ENCODE measurements around the gene FBLN2. TPM values are rescaled to one million over a fixed set of nuclear protein-coding genes. Genes with fewer than 3 reads are reported as not detected.
A peak's percentile ranks its signal among the peaks of the same experiment; 100 is the strongest.

FBLN2 gene
- total RNA-seq, 1 donor from 2014 or later = 94.3 TPM

DNA sequence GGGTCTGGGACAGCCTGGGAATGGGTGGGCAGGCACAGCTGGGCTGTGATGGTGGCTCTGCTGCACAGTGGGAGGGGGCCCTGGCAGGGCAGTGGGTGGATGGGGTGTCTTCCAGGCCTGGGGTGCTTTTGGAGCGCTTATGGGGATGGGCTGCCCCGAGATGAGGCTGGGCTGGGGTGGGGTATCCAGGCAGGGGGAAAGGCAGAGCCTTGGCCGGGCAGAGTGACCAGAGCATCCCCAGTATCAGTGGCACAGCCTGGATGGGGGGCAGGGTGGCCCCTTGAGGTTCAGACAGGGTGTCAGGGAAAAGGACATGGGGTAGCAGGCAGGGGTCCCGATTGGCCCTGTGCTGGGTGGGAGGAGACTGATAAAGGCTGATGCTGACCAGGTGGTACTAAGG is 42.2 kb upstream of the FBLN2 start:
- Histone ChIP-seq H3K27me3 (no peaks in the 10 kb centered on the region), H3K4me3 (no peak overlapping the region), H3K36me3 (no peaks in the 10 kb centered on the region), H3K4me1 (peaks cover 31% of the 10 kb centered on the region), H3K9me3 (no peaks in the 10 kb centered on the region), H3K27ac (peak overlapping the region; percentile 75)
- TF ChIP-seq, protein P1, sequence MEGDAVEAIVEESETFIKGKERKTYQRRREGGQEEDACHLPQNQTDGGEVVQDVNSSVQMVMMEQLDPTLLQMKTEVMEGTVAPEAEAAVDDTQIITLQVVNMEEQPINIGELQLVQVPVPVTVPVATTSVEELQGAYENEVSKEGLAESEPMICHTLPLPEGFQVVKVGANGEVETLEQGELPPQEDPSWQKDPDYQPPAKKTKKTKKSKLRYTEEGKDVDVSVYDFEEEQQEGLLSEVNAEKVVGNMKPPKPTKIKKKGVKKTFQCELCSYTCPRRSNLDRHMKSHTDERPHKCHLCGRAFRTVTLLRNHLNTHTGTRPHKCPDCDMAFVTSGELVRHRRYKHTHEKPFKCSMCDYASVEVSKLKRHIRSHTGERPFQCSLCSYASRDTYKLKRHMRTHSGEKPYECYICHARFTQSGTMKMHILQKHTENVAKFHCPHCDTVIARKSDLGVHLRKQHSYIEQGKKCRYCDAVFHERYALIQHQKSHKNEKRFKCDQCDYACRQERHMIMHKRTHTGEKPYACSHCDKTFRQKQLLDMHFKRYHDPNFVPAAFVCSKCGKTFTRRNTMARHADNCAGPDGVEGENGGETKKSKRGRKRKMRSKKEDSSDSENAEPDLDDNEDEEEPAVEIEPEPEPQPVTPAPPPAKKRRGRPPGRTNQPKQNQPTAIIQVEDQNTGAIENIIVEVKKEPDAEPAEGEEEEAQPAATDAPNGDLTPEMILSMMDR (IDR thresholded peaks at IDR 0.05) = no peak
- TF ChIP-seq POLR2AphosphoS5 (IDR thresholded peaks at IDR 0.05; ENCODE audit: insufficient read depth in 1 of 2, low read depth in 1 of 2) = no peak
- no peak for TF ChIP-seq POLR2A (IDR thresholded peaks at IDR 0.05)
- intact Hi-C loops (cut with DNase I) = no loop called here
- DNase-seq (ENCODE audit: extremely low spot score in 2 of 2) = no peak

DNA sequence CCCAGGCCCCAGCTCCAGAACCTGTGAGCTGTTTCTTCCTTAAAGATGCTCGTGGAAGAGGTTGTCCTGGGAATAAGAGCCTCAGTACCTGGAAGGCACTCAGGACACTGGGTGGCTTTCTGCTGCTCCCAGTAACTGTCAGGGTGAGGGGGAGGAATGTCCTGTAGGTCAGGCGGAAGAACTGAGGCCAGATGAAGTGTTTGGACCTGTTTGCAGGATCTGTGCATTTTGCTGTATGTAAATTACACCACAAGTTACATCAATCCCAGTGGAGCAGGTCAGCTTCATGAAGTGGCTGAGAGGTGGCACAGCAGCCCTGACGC is 41.7 kb upstream of the FBLN2 start:
- H3K4me1 ChIP-seq = peaks cover 32% of the 10 kb centered on the region
- intact Hi-C loops (cut with DNase I) = no loop called here
- no peaks in the 10 kb centered on the region for H3K36me3 ChIP-seq
- no peak overlapping the region for H3K4me3 ChIP-seq
- no peak for DNase-seq (ENCODE audit: extremely low spot score in 2 of 2)
- no peaks in the 10 kb centered on the region for H3K27me3 ChIP-seq
- TF ChIP-seq, protein P1 (IDR thresholded peaks at IDR 0.05) = no peak
- no peak for TF ChIP-seq POLR2A (IDR thresholded peaks at IDR 0.05)
- no peak for TF ChIP-seq POLR2AphosphoS5 (IDR thresholded peaks at IDR 0.05; ENCODE audit: insufficient read depth in 1 of 2, low read depth in 1 of 2)
- peak overlapping the region; percentile 75 for H3K27ac ChIP-seq
- no peaks in the 10 kb centered on the region for H3K9me3 ChIP-seq

DNA sequence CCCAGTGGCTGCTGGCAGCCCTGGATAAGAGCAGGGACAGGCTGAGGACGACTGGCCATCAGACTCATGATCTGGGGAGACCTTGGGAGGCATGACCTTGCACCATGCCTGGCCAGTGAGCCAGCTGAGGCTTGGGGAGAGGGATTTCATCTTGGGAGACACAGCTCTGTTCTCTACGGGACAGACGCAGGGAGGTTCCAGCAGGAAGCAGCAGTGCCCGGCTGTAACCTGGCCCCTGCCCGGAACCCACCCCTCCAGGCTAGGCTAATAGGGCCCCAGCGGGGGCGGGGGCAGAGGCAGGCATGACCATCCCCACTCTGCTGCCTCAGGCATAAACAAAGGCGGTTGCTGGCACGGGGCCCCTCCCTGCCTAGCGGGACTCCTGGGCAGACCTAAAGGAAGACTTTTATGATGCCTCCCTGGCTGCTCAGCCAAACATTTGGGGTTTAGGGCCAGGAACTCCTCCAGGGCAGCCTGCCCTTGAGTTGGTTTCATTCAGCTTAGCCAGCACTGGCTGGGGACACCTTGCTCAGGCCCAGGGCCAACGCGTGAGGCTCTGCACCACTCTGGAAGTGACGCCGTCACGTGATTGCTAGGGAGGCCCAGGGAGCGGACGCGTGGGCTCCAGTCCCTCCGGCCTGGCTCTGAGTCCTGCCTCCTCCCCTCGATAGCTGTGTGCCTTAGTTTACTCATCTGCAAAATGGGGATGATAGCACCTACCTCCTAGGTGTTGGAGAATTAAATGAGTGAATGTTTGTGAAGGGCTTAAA is 41.2 kb upstream of the FBLN2 start:
- H3K4me1 ChIP-seq = peaks cover 38% of the 10 kb centered on the region
- intact Hi-C loops (cut with DNase I) = no loop called here
- H3K36me3 ChIP-seq = no peaks in the 10 kb centered on the region
- TF ChIP-seq, protein P1 (IDR thresholded peaks at IDR 0.05) = no peak
- no peak for TF ChIP-seq POLR2A (IDR thresholded peaks at IDR 0.05)
- TF ChIP-seq POLR2AphosphoS5 (IDR thresholded peaks at IDR 0.05; ENCODE audit: insufficient read depth in 1 of 2, low read depth in 1 of 2) = peak in 1 of 2 donors; percentile 57
- H3K9me3 ChIP-seq = no peaks in the 10 kb centered on the region
- H3K4me3 ChIP-seq = no peak overlapping the region
- peak overlapping the region; percentile 75 for H3K27ac ChIP-seq
- H3K27me3 ChIP-seq = no peaks in the 10 kb centered on the region
- DNase-seq (ENCODE audit: extremely low spot score in 2 of 2) = no peak

DNA sequence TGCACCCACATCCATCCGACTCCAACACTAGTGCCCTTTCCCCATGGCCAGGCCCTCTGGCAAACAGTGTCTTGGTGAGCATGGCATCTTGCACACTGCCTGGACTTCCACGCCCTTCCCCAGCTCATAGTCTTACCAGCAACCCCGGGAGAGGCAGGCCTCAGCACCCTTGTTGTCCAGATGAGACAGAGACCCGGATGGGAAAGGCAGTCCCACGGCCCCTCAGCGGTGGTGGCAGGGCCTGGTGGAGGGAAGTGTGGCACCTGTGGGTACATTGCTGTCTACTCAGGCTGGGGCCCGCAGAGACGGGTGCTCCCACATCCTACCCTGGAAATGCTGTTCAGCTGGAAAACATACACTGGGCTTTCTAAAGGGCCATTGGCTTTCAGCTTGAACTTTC is 40.4 kb upstream of the FBLN2 start:
- no peak for DNase-seq (ENCODE audit: extremely low spot score in 2 of 2)
- no peaks in the 10 kb centered on the region for H3K36me3 ChIP-seq
- peaks cover 45% of the 10 kb centered on the region for H3K4me1 ChIP-seq
- H3K9me3 ChIP-seq = no peaks in the 10 kb centered on the region
- peak overlapping the region; percentile 75 for H3K27ac ChIP-seq
- TF ChIP-seq POLR2A (IDR thresholded peaks at IDR 0.05) = no peak
- TF ChIP-seq, protein P1 (IDR thresholded peaks at IDR 0.05) = no peak
- intact Hi-C loops (cut with DNase I) = no loop called here
- no peak overlapping the region for H3K4me3 ChIP-seq
- H3K27me3 ChIP-seq = no peaks in the 10 kb centered on the region

DNA sequence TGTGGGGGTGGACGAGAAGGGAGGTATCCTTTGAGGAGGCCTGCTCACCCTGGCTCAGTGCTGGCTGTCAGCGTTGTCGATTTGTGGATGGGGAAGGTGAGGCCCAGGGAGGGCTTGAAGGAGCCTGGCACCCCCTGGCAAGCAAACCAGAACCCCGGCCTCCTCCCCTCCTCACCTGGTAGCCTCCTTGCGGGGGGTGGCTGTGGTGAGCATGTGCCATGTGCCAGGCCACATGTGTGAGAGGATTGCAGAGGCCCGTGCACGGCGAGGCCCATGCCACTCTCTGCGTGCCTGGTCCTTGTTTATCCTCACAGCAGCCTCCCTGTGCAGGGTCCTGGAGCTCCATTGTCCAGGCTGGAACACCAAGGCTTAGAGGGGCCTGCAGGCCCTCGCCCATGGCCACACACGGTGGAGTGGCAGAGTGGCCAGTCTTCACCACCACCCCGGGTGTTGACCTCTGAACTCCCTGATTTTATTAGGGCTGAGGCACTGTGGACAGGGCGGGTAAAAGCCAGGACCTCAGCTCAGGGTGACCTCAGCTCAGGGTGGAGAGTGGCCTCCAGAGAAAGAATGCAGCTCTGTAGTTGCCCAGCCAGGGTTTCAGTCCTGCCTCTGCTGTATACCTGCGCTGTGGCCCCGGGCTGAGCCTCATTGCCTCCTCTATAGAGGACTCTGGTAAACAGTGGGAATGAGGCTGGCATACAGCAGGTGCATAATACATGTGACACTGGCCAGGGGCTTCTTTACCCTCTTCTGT is 39.7 kb upstream of the FBLN2 start:
- H3K36me3 ChIP-seq = no peaks in the 10 kb centered on the region
- no peak overlapping the region for H3K4me3 ChIP-seq
- no peaks in the 10 kb centered on the region for H3K9me3 ChIP-seq
- no peaks in the 10 kb centered on the region for H3K27me3 ChIP-seq
- TF ChIP-seq POLR2AphosphoS5 (IDR thresholded peaks at IDR 0.05; ENCODE audit: insufficient read depth in 1 of 2, low read depth in 1 of 2) (no peak), POLR2A (IDR thresholded peaks at IDR 0.05) (no peak)
- TF ChIP-seq, protein P1 (IDR thresholded peaks at IDR 0.05) = no peak
- H3K4me1 ChIP-seq = peaks cover 51% of the 10 kb centered on the region
- H3K27ac ChIP-seq = peak overlapping the region; percentile 75
- DNase-seq (ENCODE audit: extremely low spot score in 2 of 2) = no peak
- intact Hi-C loops (cut with DNase I) = no loop called here

Measured in vagina (tissue), 2 donors.